Measurements from ENCODE around the gene RHOT1.
"Not testable (repeated sequence)": the region's sequence is repeated elsewhere in the genome, so short reads cannot be mapped to it uniquely, and the experiment has no call there.

Gene RHOT1

DNA sequence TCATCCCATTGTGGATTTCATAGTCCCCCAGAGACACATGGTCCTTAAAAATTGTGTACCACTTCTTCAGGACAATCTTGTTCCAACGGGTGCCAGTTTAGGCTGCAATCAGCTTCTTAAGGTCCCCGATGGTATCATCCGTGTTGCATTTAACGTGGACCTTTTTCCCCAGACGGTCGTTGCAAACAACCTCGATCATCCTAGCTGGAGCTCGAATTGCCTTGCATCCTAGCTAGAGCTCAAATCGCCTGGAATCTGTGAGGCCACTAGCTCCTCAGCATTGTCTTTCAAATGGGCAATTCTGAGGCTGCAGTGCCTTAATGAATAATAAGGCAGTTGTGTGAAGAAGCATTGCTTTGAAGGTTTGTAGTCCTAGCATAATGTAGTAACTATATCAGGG lies 85.6 kb downstream of the RHOT1 start:
- DNase-seq (ENCODE audit: low read depth): no peak

GRCh38 chr17:32235588-32235987 lies 93.3 kb downstream of the RHOT1 start:
- no peak for DNase-seq (ENCODE audit: low read depth)

GRCh38 chr17:32239456-32239855 lies 97.2 kb downstream of the RHOT1 start:
- no peak for DNase-seq (ENCODE audit: low read depth)

GRCh38 chr17:32240750-32241149 lies 98.4 kb downstream of the RHOT1 start:
- DNase-seq (ENCODE audit: low read depth): no peak

DNA sequence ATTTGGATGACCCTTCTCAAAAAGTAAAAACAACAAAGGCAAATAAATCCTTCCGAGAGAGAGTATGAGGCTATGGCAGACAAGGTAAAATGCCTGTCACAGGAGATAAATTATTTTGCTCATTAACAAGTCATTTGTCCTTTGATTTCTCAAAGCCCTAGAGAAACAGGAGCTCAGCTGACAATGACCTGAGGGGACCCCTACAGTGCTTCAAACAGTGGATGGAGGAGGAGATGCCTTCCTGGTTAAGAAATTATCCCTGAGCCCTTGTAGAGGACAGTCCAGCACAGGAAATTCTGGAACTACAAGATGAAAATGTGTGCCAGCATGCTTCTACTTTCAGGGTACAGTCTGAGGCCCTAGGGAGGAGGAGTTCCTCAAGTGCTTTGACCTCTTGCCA lies 99.3 kb downstream of the RHOT1 start:
- DNase-seq (ENCODE audit: low read depth): no peak

- DNase-seq (ENCODE audit: low read depth): no peak
Observed at GRCh38 chr17:32249475-32249874, 107.2 kb downstream of the RHOT1 start.

- no peak for DNase-seq (ENCODE audit: low read depth)
Observed at GRCh38 chr17:32253117-32253611, 110.9 kb downstream of the RHOT1 start.

DNA sequence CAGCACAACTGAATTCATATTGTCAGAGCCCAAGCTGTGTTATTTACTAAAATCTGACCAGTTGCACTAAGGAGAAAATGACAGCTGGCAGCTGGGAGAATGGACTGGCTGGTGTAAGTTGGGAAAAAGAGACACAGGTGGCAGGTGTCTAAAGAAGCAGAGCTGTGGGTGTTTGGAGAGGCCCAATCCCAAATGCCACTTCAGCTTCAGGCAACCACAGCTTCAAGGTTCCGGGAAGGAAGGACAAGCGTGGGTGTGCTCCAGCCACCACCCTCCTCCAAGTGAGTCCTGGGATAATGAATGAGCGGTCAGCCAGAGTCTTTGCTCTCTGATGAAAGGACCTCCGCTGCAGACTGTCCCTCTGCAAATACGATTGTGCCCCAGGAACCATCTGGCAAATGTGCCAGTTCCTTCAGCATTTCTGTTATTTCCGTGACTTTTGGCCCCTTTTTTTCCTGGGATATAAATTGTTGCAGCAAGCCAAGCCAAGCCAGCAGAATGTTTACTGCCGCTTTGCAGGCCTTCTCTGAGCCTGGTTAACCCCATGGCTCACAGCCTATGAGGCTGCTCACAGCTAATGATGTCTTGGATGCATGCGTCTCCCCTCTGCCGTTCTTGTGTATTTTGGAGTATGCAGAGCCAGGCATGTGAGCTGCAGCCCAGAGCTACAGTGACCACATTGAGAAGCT lies 113.9 kb downstream of the RHOT1 start:
- no peak for DNase-seq (ENCODE audit: low read depth)

- DNase-seq (ENCODE audit: low read depth): no peak
Observed at GRCh38 chr17:32256701-32257019, 114.4 kb downstream of the RHOT1 start.

DNA sequence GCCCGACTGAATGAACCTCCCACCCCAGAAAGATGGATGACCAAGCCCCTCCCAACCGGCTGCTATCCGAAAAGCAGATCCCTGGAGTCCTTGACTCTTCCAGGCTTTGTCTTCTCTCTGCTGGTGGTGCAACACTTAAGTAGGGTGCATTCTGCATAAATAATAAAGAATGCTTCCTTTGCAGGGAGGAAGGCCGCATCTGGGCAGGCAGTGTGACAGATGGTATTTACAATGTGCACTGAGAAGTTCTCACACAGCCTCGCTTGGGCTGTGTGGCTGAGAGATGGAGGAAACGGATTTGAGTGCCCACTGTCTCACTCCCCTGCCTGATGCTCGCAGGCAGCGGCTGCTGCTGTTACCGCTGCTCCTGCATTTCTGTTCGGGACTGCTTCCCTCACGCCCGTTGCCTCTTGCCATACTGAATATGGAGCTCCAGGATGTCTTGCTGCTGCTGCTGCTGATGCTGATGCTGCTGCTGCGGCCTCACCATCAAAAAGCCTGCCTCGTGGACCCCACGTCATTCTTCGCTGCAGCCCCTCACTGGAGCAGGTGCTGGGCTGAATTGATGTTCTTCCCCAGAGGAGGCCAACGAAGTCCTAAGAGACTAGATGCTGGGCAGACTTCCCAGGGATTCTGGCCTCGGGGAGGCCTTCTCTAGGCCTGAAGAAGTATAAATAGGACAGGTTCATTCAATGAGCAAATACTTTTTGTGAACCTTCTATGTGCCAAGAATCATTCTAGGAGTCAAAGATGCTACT lies 116.3 kb downstream of the RHOT1 start:
- no peak for DNase-seq (ENCODE audit: low read depth)

DNA sequence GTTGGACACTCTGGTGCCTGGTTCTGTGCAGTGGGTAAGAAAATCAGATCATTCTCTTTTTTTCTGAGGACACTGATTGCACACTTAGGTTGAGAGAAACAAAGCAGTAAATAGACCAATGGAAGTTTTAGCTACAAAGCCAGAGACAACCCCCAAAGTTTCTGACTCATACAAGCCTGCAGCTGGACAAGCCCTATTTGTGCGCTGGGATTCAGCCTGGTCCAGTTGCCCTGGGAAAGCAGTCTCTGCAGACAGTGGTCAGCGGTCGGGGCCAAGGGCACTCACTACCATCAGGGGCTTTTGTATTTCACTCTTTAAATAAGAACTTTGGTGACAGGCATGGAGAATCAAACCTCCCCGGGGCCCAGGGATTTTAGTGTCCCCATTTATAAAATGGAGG lies 117.3 kb downstream of the RHOT1 start:
- no peak for DNase-seq (ENCODE audit: low read depth)

GRCh38 chr17:32261417-32261736 lies 119.1 kb downstream of the RHOT1 start:
- DNase-seq (ENCODE audit: low read depth): no peak

GRCh38 chr17:32261936-32262510 lies 119.7 kb downstream of the RHOT1 start:
- DNase-seq (ENCODE audit: low read depth): no peak

GRCh38 chr17:32263515-32263914 lies 121.2 kb downstream of the RHOT1 start:
- not testable (repeated sequence) for DNase-seq (ENCODE audit: low read depth)

DNA sequence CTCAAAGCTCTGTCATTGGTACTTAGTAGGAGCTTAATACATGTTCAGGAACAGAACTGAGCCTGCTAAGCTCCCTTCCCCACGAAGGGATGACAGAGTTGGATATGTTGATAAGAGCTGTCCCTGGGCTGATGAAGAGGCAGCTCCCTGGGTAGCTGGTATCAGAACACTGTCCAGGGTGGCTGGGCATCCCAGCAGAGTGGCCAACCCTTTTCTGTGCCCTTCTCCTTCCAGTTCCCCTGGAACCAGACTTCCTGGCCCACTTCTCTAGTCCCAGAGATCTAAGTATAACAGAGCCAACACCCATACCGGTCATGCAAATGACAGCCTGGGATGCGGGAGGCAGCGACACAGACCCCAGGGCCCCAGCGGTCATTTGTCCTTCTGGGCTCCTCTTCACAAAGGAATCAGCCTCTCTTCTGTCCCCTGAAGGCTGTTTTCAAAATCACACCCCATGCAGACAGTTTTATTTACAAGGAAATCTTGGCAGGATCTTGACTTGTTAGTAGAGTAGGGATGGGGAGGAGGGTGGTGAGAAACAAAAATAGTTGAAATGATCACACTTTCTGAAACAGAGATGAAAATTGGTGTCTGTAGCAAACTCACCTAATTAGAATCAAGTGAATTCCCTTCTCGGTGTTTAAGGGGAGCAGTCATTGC lies 122.0 kb downstream of the RHOT1 start:
- no peak for DNase-seq (ENCODE audit: low read depth)

DNA sequence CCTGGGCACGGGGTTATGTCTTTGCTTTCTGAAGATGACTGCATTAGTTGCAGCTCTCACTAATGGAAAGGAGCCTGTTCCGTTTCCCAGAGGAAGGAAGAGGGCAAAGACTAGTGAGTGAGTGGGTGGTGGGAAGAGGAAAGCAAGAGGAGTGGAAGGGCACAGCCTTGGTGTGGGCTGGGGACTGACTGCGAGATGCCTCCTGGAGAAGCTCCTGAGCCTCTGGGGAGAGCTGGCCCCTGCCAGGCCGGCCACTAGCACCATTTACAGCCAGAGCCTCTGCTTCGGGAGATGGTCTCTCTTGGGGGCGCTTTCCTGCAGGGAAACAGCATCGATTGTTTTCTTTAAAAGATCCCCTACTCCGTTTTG lies 122.5 kb downstream of the RHOT1 start:
- DNase-seq (ENCODE audit: low read depth): no peak

DNA sequence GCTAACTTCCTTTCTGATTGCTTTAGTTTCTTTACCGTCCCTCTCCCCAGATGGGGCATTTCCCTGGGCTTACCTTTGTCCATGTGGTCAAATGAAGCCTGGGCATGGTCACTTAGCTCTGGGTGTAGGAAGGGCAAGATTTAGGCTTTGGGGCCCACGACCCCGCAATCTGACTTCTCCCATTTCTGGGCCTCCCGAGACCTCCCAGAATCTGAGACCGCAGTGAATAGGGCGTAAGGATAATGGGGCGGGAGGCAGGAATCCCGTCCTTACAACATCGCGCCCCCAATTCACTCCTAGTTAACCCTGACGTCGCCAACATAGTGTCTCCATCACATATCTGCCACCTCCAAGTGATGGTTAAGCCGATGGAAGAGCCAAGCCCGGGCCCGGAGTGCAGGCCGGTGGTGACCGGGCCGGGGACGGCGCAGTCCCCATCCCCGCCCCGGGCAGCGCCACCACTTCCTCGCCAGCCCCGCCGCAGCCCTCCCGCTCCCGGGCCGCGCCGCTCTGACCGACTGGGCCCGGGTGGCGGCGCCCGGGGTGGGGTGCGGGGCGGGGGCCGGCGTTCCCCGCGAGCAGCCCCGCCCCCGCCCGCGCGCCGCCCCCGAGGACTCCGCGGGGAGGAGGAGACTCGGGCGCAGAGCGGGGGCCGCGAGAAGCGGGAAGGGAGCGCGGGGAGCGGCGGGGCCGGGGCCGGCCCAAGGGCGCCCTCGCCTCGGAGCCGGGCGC lies 123.1 kb downstream of the RHOT1 start, which contains the start of gene RHBDL3:
RHBDL3 (plus strand) TSS at position 641 of the 732 bp plus-strand sequence. CDS start 358 bp downstream, outside the sequence.
- DNase-seq (ENCODE audit: low read depth): no peak

DNA sequence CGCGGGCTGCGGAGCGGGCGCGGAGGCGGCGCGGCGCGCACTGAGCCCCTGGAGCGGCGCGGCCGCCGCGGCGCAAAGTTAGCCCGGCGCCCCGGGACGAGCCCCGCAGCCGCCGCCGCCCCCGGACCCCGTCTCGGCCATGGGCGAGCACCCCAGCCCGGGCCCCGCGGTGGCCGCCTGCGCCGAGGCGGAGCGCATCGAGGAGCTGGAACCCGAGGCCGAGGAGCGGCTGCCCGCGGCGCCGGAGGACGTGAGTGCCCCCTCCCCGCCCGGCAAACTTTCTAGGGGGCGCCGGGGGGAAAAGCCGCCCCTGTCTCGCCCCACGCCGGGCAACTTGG lies 123.7 kb downstream of the RHOT1 start:
- no peak for DNase-seq (ENCODE audit: low read depth)

DNA sequence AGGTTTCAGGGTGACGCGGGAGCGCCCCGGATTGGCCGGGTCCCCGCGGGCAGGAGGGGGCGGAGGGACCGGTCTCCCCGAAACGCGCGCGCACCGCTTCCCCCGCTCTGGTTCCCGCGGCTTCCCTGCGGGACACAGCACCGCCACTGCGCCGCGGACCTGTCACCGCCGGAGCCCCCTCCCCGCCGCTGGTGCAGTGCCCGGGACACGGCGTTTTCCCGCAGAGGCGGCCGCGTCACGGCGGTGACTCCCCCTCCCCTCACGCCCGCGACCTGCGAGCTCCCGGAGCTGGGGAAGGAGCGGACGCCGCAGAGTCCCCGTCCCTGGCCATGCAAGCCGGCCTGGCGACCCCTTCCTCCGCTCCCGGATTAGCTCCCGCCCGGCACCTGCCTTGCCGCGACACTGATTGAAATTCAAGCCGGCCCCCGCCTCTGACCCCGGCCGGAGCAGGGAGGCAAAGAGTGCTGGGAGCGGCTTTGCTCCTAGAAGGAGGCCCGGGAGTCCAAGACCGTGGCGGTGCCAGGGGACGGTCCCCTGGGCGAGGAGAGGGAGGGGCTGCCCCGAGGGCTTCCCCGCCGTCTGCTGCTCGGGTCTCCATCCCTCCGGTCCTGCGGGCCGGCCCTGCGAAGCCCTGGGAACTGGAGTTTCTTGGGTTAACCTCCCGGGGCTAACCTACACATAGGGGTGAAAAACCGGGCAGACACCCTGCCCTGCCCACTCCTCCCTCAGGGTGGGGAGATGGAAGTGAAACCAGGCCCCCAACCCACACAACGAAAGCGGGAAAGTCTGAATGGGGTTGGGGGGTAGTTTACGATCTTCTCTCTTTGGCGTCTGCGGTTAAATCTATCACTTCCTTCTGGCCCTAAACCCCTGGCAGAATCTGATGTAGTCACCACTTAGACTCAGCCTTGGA lies 124.3 kb downstream of the RHOT1 start:
- no peak for DNase-seq (ENCODE audit: low read depth)

DNA sequence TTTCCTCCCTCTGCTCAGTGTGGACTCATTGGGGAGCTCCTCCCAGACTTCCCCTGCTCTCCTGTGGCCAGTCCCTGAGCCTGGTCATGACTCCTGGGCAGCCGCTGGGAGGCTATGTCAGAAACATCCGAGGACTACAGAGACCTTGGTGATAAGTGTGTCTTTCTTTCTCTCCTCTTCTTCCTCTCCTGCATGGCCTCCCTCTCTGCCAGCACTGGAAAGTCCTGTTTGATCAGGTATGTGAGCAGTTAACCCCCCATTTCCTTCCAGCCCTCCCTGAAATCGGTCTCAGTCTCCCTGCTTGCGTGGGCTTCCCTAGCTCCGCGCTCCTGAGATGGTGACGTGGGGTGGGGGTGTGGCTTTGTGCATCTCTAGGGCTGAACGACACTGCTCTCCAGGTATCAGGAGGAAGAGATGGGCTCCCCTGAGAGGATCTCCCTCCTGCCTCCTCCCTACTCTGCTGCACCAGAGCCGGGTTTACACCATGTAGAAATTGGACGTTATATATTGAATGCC lies 125.4 kb downstream of the RHOT1 start:
- DNase-seq (ENCODE audit: low read depth): no peak

DNA sequence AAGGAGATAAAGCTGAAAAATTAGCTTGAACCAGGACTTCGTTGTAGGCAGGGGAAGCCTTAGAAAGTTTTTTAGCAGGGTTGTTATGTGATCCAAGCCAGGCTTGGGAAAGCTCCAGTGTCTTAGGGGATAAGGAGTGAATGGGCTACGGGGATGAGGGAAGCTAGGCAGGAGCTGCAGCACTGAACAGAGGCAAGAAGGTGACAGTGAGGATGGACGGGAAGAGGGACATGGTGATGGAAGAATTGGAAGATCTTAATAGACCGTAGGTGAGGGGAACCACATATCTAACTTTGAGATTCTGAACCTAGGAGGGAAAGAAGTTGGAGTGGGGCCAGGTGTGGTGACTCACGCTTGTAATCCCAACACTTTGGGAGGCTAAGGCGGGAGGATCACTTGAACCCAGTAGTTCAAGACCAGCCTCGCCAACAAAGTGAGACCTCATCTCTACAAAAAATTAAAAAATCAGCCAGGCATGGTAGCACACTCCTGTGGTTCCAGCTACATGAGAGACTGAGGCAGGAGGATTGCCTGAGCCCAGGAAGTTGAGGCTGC lies 126.5 kb downstream of the RHOT1 start:
- no peak for DNase-seq (ENCODE audit: low read depth)

All from GM04503 (cell line).